Embryonic facial prominence (tissue), 1 donor: ENCODE results near the gene RALGDS.
"Not testable (repeated sequence)": the region's sequence is repeated elsewhere in the genome, so short reads cannot be mapped to it uniquely, and the experiment has no call there.

Experiments
- DNase-seq: peaks from one replicate; pipeline ENCODE4 v3.0.0-alpha.2; 2016; ENCODE audit errors: extremely low spot score

The RALGDS gene

GRCh38 chr9:133089271-133089671 lies 31.8 kb downstream of the RALGDS start:
- DNase-seq: no peak

GRCh38 chr9:133088756-133089155 lies 32.3 kb downstream of the RALGDS start:
- DNase-seq: no peak

- DNase-seq: no peak
Measured at GRCh38 chr9:133088146-133088750, 32.8 kb downstream of the RALGDS start.

GRCh38 chr9:133087429-133088145 lies 33.5 kb downstream of the RALGDS start:
- DNase-seq: no peak

GRCh38 chr9:133086894-133087293 lies 34.1 kb downstream of the RALGDS start:
- no peak for DNase-seq

- not testable (repeated sequence) for DNase-seq
Measured at GRCh38 chr9:133086212-133086860, 34.7 kb downstream of the RALGDS start.

GRCh38 chr9:133083688-133084087 lies 37.4 kb downstream of the RALGDS start:
- DNase-seq: not testable (repeated sequence)

- DNase-seq: not testable (repeated sequence)
Measured at GRCh38 chr9:133081957-133082644, 38.9 kb downstream of the RALGDS start.

GRCh38 chr9:133080786-133081779 lies 40.0 kb downstream of the RALGDS start:
- not testable (repeated sequence) for DNase-seq

- DNase-seq: no peak
Measured at GRCh38 chr9:133080161-133080560, 40.9 kb downstream of the RALGDS start.

- DNase-seq: no peak
Measured at GRCh38 chr9:133078486-133078885, 42.6 kb downstream of the RALGDS start.

GRCh38 chr9:133076691-133077090 lies 44.3 kb downstream of the RALGDS start:
- DNase-seq: no peak

- no peak for DNase-seq
Measured at GRCh38 chr9:133075925-133076630, 45.0 kb downstream of the RALGDS start.

- no peak for DNase-seq
Measured at GRCh38 chr9:133074111-133074651, 46.9 kb downstream of the RALGDS start.

- no peak for DNase-seq
Measured at GRCh38 chr9:133073086-133074014, 47.7 kb downstream of the RALGDS start.

GRCh38 chr9:133072210-133072609 lies 48.8 kb downstream of the RALGDS start:
- DNase-seq: not testable (repeated sequence)

GRCh38 chr9:133071484-133072150 lies 49.4 kb downstream of the RALGDS start:
- no peak for DNase-seq

- not testable (repeated sequence) for DNase-seq
Measured at GRCh38 chr9:133070985-133071384, 50.1 kb downstream of the RALGDS start.
